Measurements from ENCODE around the gene CYP27A1. TPM values are rescaled to one million over a fixed set of nuclear protein-coding genes. Genes with fewer than 3 reads are reported as not detected.
A peak's percentile ranks its signal among the peaks of the same experiment; 100 is the strongest.
"Not testable (repeated sequence)": the region's sequence is repeated elsewhere in the genome, so short reads cannot be mapped to it uniquely, and the experiment has no call there.

CYP27A1 gene
- total RNA-seq, 1 experiment from 2014 or later, result not detected

DNA sequence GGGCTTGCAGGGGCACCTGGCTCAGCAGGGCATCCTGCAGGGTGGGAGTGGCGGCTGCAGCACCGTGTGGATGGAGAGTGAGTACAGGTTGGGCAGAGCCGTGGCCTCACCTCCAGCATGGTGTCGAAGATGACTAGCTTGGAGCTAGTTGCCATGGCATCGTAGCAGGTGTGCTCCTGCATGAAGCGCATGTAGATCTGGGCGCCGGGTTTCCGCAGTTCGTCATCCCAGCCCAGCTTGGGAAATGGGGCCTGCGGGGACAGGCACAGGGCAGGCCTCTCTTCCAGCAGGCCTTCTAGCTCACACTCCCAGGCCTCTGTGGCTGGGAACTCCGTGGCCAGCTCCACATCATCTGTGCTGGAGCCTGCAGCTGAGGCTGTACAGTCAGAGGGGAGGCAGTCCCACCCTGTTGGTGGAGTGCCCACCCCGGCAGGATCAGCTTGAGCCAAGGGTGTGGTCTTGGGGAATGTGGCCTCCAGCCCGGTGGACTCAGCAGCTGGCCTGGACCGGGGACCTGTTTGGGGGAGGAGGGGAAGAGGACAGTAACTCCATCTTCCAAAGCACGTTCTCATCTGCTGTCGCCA, 48.0 kb downstream of the CYP27A1 start:
- no peak for DNase-seq (ENCODE audit: extremely low read depth, low read depth)

DNA sequence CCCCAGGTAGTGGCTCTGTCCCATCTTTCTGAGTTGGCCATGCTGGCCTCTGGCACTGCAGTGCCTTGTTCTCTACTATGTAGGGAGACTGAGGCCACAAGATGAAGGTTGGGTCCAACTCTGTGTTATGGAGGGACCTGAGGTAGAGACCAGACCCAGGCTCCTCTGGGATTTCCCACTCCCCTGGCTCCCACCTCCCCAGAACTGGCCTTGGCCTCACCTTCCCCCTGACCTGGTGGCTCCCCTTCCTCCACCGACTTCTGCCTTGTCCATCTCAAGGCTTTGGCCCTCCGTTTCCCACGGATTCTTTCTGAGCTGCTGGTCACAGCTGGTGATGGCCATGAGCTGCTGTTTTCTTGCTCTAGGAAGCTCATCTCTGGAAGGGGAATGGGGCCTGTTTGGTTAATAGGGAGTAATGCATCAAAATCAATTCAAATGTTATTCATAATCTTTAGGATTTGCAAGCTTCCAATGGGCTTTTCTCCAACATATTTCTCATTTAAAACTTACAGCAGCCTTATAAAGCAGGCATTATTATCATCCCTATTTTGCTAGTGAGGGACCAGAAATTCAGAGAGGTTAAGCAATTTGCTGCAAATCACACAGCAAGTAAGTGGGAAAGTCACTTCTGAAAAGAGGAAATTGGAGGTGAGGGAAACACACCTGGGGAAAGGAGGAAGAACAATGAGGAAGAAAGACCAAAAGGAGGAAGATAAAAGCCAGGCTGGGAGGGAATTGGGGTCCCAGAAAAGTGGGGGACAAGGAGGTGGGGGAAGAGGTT, 48.8 kb downstream of the CYP27A1 start:
- DNase-seq (ENCODE audit: extremely low read depth, low read depth), result no peak

DNA sequence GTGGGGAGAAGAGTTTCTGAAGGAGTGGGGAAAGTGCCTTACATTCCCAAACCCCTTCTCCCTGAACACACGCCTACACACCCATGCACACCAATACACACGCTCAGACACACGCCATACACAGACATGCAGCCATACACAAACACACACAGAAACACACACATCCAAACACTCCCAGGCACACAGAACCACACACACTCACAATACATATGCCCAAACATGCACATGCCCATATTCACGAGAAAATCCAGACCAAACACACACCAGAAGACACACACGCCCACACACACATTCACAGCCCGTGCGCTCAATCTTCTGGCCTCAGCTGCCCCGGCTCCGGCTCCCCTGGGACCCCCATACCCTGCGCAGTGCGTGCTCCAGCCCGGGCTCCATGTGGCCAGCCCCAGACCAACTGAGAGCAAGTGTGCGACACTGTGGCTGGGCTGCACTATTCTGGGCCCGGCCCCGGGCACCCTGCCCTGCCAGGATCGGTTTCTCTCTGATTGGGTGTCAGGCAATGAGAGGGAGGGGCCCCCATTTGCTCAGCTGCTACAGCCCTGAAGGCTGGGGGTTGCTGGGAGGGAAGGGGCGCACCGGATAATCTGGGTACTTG, 49.5 kb downstream of the CYP27A1 start, which contains the start of gene PRKAG3:
TSS of gene PRKAG3 (minus strand) at position 426 of the 613 bp plus-strand sequence.
- no peak for DNase-seq (ENCODE audit: extremely low read depth, low read depth)

DNA sequence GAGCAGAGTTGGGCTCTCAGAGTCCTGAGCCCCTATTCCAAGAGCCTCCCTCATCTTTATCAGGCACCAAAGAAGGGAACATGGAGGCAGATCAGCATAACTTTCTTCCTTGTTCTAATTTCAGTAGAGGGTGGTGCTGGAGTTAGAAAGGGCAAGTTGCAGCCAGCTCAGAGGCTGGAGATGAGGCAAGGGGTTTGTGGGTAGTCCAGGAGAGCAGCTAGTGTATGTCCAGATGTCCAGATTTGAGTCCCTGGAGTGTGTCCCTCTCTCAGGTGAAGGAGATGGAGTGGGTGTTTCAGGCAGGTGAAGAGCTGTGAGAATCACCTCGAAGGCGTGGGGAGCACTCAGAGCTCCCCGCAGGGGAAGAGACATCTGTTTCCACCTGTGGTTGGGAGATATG, 50.1 kb downstream of the CYP27A1 start:
- no peak for DNase-seq (ENCODE audit: extremely low read depth, low read depth)

DNA sequence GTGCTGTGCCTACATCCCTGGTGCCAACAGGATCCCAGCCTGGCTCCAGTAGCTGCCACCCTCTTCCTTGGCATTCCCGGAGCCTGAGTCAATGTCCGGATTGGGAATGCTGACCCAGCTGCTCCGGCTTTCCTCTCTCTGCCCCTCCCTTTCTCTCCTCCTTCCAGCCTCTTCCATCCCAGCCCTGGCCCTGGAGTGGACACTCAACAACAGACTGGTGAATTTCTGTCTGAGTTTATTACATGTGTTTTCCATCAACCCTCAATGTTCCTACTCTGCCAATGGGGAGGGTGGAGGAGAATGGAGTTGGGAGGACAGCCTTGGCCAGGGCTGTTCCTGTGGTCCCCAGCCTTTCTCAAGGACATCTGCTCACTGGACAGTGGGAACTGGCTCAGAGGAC, 50.6 kb downstream of the CYP27A1 start:
- DNase-seq (ENCODE audit: extremely low read depth, low read depth), result no peak

DNA sequence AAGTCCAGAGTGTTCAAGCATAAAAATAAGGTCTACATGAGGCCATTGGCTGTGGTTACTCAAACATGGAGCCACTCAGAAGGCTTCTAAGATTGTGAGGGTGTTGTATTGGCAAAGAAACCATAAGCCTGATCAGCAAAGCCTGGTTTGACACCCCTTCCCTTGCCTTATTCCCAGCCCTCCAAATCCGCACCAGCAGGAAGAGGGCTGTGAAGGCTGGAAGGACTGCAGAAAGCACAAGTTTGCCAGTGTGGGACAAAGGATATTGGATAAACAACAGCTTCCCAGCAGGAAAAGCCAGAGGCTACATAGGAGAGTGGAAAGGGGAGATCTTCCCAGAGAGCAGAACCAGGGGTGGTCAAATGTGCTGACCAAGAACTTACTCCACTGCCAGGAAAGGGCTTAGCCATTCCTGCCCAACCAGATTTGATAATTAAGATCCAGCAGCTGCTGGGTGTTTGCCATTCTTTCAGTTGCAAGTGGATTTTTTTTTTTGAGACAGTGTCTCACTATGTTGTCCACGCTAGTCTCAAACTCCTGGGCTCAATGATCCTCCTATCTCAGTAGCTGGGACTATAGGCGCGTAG, 51.2 kb downstream of the CYP27A1 start:
- no peak for DNase-seq (ENCODE audit: extremely low read depth, low read depth)

DNA sequence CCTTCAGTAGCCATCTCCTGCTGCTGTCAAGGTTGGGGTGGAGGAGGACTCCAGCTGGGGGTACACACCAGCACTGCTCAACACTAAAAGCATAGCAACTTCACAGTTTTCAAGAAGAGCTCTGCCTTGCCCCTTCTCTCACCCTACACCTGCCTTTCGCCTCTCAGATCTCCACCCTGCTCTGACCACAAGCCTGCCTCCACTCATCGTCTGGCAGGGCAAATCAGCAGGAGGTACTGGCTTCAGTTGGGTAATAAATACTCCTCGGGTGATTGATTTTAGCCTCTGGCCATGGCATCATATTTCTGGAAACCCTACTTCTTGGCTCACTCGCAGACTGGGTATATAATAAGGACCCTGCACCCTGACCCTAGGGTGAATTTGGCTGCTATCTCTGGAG, 52.7 kb downstream of the CYP27A1 start:
- DNase-seq (ENCODE audit: extremely low read depth, low read depth), result no peak

DNA sequence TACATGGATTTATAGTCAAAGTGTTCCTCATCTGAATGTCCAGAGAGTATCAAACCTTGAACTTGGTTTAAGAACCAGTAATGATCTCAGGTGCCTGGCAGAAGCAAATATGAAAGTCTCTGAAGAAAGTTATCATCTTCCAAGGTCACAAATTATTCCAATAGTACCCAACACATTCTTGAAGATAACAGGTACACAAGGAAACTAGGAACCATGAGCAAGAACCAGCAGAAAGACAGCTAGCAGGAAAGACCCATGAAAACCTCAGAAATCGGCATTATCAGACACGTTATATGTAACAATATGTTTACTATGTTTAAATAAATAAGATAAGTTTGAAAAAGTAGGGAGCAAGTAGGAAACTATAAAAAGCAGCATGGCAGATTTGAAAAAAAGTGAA, 55.5 kb downstream of the CYP27A1 start:
- DNase-seq (ENCODE audit: extremely low read depth, low read depth), result no peak

DNA sequence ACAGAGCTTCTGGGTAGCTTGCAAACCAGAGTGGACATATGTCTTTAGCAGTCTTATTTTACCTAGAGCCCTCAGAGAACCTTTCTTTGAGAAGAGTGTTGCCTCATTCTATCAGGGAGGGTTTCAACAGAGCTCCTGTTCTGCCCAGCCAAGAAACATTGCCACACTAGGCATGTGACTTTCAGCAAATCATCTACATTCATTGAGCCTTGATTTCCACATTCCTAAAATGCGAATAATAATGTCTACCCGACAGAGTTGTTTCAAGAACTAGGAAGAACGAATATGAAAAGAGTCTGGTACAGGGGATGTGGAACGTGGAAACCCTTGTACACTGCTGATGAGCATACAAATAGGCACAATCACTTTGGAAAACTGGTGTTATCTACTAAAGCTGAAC, 57.5 kb downstream of the CYP27A1 start:
- no peak for DNase-seq (ENCODE audit: extremely low read depth, low read depth)

DNA sequence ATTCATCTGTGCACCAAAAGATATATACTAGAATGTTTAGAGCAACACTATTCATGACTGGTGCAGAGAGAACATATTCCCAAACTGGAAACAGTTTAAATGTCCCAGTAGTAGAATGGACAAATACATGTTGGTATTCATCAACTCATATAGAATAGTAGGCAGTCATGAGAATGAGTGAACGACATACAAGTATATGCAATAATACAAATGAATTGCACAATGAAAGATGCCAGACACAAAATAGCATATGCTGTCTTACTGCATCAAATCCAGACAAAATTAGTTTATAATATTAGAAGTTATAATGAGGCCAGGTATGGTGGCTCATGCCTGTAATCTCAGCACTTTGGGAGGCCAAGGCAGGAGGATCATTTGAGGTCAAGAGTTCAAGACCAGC, 57.9 kb downstream of the CYP27A1 start:
- no peak for DNase-seq (ENCODE audit: extremely low read depth, low read depth)

DNA sequence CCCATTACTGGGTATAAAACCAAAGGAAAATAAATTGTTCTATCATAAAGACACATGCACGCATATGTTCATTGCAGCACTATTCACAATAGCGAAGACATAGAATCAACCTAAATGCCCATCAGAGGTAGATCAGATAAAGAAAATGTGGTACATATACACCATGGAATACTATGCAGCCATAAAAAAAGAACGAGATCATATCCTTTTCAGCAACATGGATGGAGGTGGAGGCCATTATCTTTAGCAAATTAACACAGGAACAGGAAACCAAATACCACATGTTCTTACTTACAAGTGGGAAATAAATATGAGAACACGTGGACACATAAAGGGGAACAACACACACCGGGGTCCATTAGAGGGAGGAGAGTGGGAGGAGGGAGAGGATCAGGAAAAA, 62.4 kb downstream of the CYP27A1 start:
- DNase-seq (ENCODE audit: extremely low read depth, low read depth), result not testable (repeated sequence)

DNA sequence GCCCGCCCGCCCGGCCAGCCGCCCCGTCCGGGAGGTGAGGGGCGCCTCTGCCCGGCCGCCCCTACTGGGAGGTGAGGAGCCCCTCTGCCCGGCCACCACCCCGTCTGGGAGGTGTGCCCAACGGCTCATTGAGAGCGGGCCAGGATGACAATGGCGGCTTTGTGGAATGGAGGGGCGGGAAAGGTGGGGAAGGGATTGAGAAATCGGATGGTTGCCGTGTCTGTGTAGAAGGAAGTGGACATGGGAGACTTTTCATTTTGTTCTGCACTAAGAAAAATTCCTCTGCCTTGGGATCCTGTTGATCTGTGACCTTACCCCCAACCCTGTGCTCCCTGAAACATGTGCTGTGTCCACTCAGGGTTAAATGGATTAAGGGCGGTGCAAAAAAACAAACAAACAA, 65.0 kb downstream of the CYP27A1 start:
- not testable (repeated sequence) for DNase-seq (ENCODE audit: extremely low read depth, low read depth)

DNA sequence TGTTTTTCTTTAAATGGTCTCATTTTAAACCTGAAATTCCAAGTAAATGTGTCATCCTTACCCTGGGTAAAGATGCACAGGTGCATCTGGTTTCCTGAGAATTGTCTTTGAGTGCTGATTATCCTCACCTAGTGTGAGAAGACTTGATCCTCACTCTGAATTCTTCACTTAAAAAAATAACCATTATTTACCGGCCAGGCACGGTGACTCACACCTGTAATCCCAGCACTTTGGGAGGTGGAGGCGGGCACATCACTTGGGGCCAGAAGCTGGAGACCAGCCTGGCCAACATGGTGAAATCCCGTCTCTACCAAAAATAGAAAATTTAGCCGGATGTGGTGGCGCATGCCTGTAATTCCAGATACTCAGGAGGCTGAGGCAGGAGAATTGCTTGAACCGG, 67.8 kb downstream of the CYP27A1 start:
- DNase-seq (ENCODE audit: extremely low read depth, low read depth), result no peak

DNA sequence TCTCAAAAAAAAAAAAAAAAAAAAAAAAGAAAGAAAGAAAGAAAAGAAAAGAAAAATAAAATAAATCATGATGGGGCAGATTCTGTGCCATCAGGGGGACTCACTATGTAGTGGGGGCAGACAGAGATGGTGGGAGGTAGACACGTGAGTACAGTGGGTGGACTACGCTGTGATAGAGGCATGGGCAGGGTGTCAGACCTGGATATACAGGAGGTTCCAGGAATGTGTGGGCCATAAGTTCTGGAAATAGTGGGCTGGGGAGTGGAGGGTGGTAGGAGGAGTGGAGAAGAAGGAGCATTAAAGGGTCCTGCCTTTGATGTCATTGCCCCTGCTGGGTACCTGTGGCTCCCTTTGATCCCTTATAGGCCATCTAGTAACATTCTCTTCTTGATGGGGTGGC, 68.8 kb downstream of the CYP27A1 start:
- no peak for DNase-seq (ENCODE audit: extremely low read depth, low read depth)

DNA sequence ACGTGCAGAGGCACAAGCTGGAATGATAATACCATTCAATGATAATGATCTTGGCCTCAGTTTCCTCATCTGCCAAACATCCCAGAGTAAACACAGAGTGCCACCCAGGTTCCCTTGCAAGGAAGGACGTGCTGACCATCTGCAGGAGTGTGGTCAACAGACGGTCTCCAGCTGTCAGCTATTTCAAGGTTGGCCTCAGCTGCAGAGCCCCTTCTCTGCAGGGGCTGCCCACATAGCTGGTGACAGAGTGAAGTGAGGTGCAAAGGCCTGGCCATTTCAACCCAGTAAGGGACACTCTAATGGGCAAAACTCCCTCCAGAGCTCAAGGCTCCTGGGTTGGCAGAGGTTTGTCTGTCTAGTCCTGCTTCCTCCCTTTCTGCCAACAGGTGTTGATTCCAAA, 69.3 kb downstream of the CYP27A1 start:
- DNase-seq (ENCODE audit: extremely low read depth, low read depth), result no peak

DNA sequence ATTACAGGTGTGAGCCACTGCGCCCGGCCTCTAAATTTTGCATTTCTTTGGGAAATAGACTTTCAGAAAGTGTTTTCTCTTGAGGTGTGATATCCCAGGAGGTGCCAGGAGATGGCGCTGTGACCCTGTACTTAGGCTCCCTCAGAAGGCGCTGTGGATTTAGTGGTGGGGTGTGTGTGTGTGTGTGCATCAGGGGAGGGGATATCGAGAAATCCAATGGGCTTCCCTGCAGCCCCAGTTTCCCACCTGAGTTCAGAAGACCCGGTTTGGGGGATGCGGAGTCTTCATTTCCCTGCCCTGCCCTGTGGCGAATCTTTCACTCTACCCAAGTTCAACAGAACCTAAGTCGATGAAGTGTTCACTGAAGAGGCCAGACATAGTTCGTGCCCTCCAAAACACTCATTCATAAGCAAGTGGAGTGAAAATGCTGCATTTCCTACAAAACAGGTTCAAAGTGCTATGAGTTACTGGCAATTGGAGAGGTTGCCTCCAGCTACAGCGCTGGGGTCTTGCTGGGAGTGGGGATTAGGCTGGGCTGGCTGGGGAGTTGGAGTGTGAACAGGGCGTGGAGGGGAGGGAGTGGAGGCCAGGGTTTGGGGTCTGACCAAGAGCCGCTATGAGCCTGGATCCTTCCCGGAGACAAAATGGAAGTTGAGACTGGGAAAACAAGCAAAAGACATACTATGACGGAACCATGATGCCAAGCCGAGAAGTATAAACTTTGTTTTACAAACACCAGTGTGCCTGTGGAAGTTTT, 71.1 kb downstream of the CYP27A1 start:
- DNase-seq (ENCODE audit: extremely low read depth, low read depth), result peak; percentile 40

DNA sequence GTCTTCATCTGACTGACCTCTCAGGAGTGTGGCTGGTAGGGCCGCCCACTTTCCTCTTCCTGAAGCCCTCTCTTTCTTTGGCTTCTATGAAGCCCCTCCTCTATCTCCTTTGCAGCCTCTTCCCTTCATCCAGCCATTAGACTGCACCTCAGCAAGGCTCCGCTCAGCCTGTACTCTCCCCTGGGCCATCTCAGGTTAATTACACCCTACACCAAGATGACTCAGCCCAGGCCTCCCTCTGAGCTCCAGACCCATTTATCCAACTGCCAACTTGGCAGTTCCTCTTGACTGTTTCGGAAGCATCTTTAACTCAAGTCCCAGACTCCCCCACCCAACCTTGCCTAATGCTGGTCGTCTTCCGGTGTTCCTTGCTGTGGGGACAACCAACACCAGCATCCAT, 71.8 kb downstream of the CYP27A1 start:
- DNase-seq (ENCODE audit: extremely low read depth, low read depth), result no peak

DNA sequence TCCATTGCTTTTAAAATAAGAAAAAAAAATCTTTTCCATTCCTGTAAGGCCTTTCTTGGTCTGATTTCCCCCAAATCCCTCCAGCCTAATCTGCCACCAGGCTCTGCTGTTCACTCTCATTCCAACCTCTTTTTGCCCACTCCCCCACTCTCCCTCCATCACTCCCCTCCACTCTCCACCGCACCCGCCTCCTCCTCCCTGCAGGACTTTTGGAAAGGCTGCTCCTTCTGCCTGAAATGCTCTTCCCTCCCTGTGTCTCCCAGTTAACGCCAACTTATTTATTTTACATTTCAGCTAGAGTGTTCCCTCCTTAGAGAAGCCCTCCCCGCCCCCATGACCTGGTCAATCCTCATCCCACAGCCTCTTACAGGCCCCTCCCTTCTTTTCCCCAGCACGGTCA, 72.9 kb downstream of the CYP27A1 start:
- DNase-seq (ENCODE audit: extremely low read depth, low read depth), result no peak

DNA sequence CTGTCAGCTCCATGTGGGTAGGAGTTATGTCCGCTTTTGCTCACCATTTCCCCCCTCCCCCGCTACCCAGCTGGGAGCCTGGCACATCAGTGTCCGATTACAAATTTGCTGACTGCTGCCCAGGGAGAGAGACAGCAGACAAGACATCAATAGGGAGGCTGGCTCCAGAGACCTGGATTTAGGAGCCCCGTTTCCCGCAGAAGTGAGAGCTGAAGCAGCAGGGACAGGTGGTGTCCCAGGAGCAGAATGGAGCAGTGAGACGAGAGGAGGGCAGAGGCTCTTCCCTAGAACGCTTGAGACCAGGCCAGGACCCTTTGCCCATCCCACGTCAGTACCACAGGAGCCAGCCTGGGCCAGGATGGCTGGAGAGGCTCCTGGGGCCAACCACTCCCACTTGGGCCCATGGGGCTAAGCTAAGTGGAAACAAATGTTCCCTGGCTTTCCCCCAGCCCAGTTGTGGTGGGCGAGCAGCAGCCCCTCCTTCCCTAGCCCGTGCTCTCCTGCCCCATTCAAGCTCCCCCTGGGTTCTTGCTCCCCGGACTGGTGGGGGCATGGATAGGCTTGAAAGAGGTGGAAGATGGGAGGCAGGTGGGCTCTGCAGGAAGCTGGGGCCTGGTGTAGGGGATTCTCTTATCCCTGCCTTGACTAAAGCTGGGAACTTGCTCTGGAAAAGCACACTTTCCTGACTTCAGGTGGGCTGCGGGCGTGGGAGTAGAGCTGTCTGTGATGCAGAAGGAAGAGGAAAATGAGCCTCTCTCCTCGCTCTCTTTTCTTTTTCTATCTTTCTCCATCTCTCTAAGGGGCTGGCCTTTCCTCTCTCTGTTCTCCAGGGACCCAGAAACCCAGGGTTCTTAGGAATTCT, 73.6 kb downstream of the CYP27A1 start:
- DNase-seq (ENCODE audit: extremely low read depth, low read depth), result no peak

Data from NCI-H460 (cell line).